ENCODE data around the gene SLC22A3.
"Not testable (repeated sequence)": the region's sequence is repeated elsewhere in the genome, so short reads cannot be mapped to it uniquely, and the experiment has no call there.

- TF ChIP-seq CTCF, EZH2 (IDR thresholded peaks at IDR 0.05): not testable (repeated sequence)
Observed at GRCh38 chr6:160477072-160477471, 128.9 kb downstream of the SLC22A3 start.
